Activated CD4-positive, alpha-beta T cell treated with anti-CD3 and anti-CD28 coated beads for 24 hours (primary cell): ENCODE measurements around the gene ITGA8.
A peak's percentile ranks its signal among the peaks of the same experiment; 100 is the strongest.
"Not testable (repeated sequence)": the region's sequence is repeated elsewhere in the genome, so short reads cannot be mapped to it uniquely, and the experiment has no call there.

ENCODE experiments used
- DNase-seq, 2 donors: peaks; one replicate each; pipeline ENCODE4 v3.0.0-alpha.2; 2020; ENCODE audit warnings: low read depth in 2 of 2

ITGA8 gene

DNA sequence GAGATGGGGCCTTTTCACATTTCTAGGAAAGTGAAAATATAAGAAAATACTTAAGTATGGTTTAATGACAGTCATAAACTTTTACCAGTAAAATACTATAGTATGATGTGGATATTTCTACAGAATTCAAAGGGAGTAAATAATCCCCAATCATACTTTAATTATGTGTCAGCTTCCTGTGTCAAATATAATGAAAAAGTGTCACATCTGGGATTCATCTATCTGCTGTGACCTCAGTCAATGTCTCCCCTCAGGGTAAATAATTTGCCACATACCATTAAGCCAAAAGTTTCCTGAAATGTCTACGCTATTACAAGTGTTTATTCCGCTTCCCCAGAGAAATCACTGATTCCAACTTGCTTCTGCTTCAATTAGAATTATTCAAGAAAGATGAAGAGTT is 110.5 kb downstream of the ITGA8 start:
- no peak for DNase-seq

DNA sequence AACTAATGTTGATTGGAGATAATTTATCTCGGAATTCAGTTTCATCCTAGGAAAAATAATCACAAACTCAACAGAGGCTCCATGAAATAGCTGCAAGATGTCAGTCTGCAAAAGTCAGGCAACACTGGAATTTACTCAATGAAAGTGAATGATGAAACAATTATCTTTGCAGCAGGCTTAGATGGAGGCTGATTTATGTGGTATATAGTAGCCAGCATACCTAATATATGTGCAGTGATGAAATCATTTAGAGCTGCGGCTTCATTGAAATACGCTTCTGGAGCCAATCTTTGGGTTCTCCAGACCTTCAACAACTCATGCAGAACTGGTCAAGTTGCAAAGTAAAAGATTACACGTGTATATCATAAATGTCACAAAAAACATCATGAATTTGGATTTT is 113.3 kb downstream of the ITGA8 start:
- no peak for DNase-seq

DNA sequence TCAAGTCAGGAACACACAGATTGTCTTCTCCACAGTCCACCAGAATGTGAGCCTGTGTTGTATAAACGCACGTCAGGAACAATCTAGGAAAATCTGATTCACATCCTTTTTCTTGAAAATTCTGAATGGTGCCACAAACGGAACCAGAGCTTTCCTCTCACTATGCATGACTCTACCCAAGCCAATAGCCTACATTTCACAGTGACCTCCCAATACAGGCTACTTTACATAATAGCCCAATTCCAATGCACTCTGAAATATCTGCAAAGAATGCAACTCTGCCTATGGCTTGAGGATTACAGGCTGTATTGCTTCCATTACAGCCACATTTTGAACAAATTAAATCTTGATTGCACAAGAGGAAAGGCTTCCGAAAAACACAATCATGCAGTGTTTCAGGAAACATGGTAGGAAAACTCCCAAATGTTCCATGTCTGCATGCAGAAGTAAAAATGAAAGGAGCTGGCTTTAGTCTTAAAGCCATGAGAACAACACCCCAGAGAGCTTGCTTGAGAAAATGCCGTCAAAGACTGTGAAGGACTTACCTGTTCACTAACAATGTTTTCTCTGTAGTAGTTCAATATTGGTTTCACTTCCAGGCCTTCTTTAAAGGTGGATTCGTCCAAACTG is 113.9 kb downstream of the ITGA8 start:
- DNase-seq = no peak

DNA sequence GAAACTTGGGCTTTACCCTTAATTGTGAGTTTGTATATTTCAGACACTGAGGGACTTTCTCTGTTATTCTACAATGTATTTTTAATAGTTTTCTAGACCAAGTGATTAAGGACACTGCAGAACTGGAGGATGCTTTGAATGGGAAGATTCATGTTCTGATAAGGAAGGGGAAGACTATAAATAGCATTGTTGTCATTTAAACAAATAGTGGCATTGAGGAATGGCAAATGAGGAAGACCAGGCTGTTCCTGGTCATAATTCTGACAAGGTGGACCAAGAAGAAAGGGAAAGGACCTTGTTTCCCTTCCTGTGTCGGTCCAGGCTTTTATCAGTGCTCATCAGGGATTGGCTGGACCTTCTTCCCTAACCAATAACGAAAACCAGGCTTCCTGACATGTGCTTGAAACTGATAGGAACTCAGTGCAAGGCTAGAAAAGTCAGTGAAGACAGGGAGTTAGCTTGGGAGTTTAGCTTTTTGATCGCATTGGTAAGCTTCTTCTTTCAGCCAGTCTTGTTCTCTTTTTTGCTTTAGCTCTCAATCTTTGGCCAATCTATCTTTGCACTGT is 116.2 kb downstream of the ITGA8 start:
- DNase-seq = no peak

DNA sequence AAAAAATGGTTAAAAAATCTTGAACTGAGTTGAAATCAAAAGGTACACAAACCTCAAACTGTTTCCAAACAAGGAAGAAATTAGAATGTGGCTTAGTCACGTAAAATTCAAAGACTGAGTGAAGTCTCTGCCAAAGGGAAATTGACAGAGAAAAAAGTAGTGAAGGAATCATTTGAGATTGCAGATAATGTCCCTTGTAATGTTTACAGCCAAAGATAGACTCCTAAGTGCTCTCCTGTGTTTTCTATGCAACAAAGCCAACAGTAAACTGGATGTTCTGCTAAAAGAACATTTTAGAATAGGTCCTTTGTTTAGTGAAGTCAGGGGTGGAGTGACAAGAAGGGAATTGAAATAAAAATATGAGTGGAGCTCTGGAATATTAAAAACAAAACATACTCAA is 117.9 kb downstream of the ITGA8 start:
- no peak for DNase-seq

- DNase-seq = no peak
These were observed 124.5 kb downstream of the ITGA8 start for GRCh38 chr10:15595260-15595659.

- no peak for DNase-seq
These were observed 127.8 kb downstream of the ITGA8 start for GRCh38 chr10:15591937-15592336.

GRCh38 chr10:15591431-15591830 is 128.3 kb downstream of the ITGA8 start:
- no peak for DNase-seq

- no peak for DNase-seq
These were observed 130.8 kb downstream of the ITGA8 start for GRCh38 chr10:15588635-15589508.

DNA sequence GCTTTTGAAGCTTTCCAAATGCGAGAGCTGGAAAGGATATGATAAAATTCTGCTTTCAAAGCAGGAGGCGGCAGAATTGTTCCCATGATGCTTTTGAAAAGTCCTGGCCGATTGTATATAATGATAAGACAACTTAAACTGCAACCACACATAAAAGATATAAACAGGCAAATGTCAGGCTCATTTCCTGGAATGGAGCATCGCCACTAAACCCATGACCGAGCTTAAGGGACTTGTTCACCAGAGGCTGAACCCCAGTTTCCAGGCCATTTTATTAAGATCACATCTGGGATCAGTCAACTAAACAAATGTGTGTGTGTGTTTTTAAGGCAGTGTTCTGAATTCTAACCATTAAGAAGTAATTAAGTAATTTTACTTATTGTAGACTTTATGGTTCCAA is 131.6 kb downstream of the ITGA8 start:
- no peak for DNase-seq

GRCh38 chr10:15587271-15587670 is 132.5 kb downstream of the ITGA8 start:
- no peak for DNase-seq

- peak; percentile 3 to 24 for DNase-seq
These were observed 134.4 kb downstream of the ITGA8 start for GRCh38 chr10:15585303-15585715.

GRCh38 chr10:15582972-15583371 is 136.8 kb downstream of the ITGA8 start:
- DNase-seq = not testable (repeated sequence)

- no peak for DNase-seq
These were observed 140.1 kb downstream of the ITGA8 start for GRCh38 chr10:15579605-15580004.

DNA sequence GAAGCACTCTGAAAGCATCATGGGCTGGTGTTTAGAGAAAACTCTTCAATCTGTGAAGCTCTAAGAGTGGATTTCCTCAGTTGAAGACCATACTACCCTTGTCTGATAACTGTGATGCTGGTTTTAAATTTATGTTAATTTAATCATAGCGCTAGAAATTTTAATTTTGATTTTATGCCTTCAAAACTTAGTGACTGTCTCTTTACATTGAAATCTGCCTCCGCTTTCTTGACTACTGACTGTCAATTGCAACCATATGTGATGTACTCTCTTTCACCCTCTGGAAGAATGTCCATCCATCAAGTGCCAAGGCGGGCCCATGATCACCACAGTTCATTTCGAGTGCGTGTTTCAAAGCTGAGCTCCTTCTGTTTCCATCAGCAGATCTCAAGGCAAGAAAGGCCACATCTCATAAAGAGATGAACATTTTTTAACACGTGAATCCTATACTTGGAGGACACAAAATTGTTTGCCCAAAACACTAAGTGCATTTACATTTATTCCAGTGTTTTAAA is 147.1 kb downstream of the ITGA8 start:
- no peak for DNase-seq

- DNase-seq = no peak
These were observed 148.1 kb downstream of the ITGA8 start for GRCh38 chr10:15571575-15571974.

GRCh38 chr10:15570738-15571339 is 148.9 kb downstream of the ITGA8 start:
- DNase-seq = no peak

DNA sequence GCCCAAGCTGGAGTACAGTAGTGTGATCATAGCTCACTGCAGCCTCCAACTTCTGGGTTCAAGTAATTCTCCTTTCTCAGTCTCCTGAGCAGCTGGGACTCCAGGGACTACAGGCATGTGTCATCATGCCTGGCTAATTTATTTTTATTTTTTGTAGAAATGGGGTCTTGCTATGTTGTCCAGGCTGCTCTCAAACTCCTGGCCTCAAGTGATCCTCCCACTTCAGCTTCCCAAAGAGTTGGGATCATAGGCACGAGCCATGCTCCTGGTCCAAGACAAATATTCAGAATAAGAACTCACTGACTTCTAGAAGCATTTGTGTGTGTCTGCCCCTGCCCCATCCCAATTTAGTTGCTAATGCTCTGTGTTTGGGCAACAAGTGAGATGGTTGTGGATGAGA is 151.8 kb downstream of the ITGA8 start:
- no peak for DNase-seq

- no peak for DNase-seq
These were observed 156.5 kb downstream of the ITGA8 start for GRCh38 chr10:15563246-15563645.

GRCh38 chr10:15562578-15562977 is 157.1 kb downstream of the ITGA8 start:
- no peak for DNase-seq

DNA sequence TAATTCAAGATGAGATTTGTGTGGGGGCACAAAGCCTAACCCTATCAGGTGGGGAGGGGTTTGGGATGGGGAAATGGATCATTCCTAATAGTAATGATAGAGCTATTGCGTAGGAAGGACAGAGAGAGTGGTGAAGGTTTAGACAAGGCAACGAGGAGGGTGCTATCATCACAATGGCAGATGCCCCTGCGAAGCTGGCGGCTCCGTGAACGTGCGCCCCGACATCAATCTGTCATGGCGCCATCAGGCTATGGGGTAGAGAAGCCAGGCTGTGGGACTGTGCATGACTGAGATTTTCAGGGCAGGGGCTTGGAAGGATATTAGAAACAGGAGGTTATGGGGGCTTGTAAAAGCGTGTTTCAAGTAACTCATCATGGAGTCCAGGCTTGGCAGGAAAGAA is 157.6 kb downstream of the ITGA8 start:
- DNase-seq = no peak

- DNase-seq = no peak
These were observed 161.6 kb downstream of the ITGA8 start for GRCh38 chr10:15558136-15558535.
